ENCODE measurements around the gene KISS1R.

DNA sequence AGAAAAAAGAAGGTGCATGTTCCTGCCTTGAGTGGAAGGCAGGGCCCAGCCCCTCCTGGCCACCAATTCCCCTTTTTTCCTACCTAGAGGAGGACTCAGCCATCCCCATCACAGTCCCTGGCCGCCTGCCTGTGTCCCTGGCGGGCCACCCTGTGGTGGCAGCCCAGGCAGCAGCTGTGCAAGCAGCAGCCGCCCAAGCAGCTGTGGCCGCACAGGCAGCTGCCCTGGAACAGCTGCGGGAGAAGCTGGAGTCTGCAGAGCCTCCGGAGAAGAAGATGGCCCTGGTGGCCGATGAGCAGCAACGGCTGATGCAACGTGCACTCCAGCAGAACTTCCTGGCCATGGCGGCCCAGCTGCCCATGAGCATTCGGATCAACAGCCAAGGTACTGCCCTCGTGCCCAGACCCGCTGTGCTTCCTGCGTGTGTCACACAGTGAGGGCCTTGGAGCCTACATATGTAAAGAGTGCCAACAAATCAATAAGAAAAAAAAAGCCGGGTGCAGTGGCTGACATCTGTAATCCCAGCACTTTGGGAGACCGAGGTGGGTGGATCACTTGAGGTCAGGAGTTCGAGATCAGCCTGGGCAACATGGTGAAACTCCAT lies 49.5 kb downstream of the KISS1R start:
- TF ChIP-seq POLR2A (IDR thresholded peaks at IDR 0.05; ENCODE audit: low read length) (no peak), HOXB13 (CRISPR knock-in tag; IDR thresholded peaks at IDR 0.05; ENCODE audit: low read depth) (no peak), SMC3 (IDR thresholded peaks at IDR 0.05) (no peak), ESRRA (IDR thresholded peaks at IDR 0.05; ENCODE audit: borderline replicate concordance, low read length) (no peak), EP300 (IDR thresholded peaks at IDR 0.05) (no peak), KDM5A (IDR thresholded peaks at IDR 0.05) (no peak)
- TF ChIP-seq, protein P1, sequence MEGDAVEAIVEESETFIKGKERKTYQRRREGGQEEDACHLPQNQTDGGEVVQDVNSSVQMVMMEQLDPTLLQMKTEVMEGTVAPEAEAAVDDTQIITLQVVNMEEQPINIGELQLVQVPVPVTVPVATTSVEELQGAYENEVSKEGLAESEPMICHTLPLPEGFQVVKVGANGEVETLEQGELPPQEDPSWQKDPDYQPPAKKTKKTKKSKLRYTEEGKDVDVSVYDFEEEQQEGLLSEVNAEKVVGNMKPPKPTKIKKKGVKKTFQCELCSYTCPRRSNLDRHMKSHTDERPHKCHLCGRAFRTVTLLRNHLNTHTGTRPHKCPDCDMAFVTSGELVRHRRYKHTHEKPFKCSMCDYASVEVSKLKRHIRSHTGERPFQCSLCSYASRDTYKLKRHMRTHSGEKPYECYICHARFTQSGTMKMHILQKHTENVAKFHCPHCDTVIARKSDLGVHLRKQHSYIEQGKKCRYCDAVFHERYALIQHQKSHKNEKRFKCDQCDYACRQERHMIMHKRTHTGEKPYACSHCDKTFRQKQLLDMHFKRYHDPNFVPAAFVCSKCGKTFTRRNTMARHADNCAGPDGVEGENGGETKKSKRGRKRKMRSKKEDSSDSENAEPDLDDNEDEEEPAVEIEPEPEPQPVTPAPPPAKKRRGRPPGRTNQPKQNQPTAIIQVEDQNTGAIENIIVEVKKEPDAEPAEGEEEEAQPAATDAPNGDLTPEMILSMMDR (IDR thresholded peaks at IDR 0.05), result no peak
- TF ChIP-seq, protein P2, sequence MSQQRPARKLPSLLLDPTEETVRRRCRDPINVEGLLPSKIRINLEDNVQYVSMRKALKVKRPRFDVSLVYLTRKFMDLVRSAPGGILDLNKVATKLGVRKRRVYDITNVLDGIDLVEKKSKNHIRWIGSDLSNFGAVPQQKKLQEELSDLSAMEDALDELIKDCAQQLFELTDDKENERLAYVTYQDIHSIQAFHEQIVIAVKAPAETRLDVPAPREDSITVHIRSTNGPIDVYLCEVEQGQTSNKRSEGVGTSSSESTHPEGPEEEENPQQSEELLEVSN (IDR thresholded peaks at IDR 0.05; ENCODE audit: borderline replicate concordance, low read depth), result no peak
- TF ChIP-seq, protein P3, sequence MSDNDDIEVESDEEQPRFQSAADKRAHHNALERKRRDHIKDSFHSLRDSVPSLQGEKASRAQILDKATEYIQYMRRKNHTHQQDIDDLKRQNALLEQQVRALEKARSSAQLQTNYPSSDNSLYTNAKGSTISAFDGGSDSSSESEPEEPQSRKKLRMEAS (IDR thresholded peaks at IDR 0.05), result no peak
